ENCODE measurements around the gene APEH. TPM values are rescaled to one million over a fixed set of nuclear protein-coding genes. Genes with fewer than 3 reads are reported as not detected.
"Not testable (repeated sequence)": the region's sequence is repeated elsewhere in the genome, so short reads cannot be mapped to it uniquely, and the experiment has no call there.

APEH gene
- total and polyA plus RNA-seq, 2 donors (not counting 1 experiment from before 2014, with no cell fraction given), result 79.4 to 96.2 TPM

GRCh38 chr3:49694409-49695070 lies 20.4 kb downstream of the APEH start:
- H4K20me1 ChIP-seq (ENCODE audit: control insufficient read depth, insufficient read depth, low read length, poor library complexity, severe bottlenecking); DNase-seq; H3K4me3 ChIP-seq (ENCODE audit: control extremely low read depth in 1 of 5, extremely low read depth in 1 of 5, insufficient read depth in 1 of 5, low read depth in 2 of 5, low read length in 4 of 5); H3K27me3 Mint-ChIP-seq; intact Hi-C loops (cut with micrococcal nuclease); H2AFZ ChIP-seq (ENCODE audit: insufficient read depth, low read depth, low read length, poor library complexity, severe bottlenecking); H3K27ac Mint-ChIP-seq; H3K9ac ChIP-seq (ENCODE audit: low read length); H3K9me3 ChIP-seq (ENCODE audit: control extremely low read depth in 1 of 3, control insufficient read depth in 2 of 3, insufficient read depth in 1 of 3, low read length in 2 of 3); H3K27me3 ChIP-seq (replicated peaks in 1 of 4; ENCODE audit: control extremely low read depth in 1 of 4, control insufficient read depth in 3 of 4, insufficient read depth in 4 of 4, low read length in 3 of 4); H3K4me3 Mint-ChIP-seq; H3K9me3 Mint-ChIP-seq (ENCODE audit: insufficient read depth); H3K27ac ChIP-seq (ENCODE audit: low read length in 2 of 2); CTCF ChIA-PET; ATAC-seq (ENCODE audit: low read depth); POLR2A ChIA-PET; H3K4me2 ChIP-seq (replicated peaks; ENCODE audit: low read depth, low read length, poor library complexity, severe bottlenecking): not testable (repeated sequence)
- Histone ChIP-seq H3K4me1 (ENCODE audit: control insufficient read depth in 2 of 2, insufficient read depth in 2 of 2, low read length in 2 of 2) (peaks cover 7 to 17% of the 10 kb centered on the region in 2 donors), H3K79me2 (ENCODE audit: control insufficient read depth, insufficient read depth, low read length) (peaks cover 29% of the 10 kb centered on the region), H3K36me3 (replicated peaks in 1 of 2; ENCODE audit: control extremely low read depth in 1 of 2, control insufficient read depth in 1 of 2, extremely low read depth in 1 of 2, insufficient read depth in 2 of 2, low read length in 1 of 2) (peaks cover 0 to 21% of the 10 kb centered on the region in 2 experiments)
- WGBS (ENCODE audit: insufficient coverage), result 100% methylated on average over 3 of the region's 6 CpGs
- peaks cover 23% of the 10 kb centered on the region for H3K4me1 Mint-ChIP-seq

DNA sequence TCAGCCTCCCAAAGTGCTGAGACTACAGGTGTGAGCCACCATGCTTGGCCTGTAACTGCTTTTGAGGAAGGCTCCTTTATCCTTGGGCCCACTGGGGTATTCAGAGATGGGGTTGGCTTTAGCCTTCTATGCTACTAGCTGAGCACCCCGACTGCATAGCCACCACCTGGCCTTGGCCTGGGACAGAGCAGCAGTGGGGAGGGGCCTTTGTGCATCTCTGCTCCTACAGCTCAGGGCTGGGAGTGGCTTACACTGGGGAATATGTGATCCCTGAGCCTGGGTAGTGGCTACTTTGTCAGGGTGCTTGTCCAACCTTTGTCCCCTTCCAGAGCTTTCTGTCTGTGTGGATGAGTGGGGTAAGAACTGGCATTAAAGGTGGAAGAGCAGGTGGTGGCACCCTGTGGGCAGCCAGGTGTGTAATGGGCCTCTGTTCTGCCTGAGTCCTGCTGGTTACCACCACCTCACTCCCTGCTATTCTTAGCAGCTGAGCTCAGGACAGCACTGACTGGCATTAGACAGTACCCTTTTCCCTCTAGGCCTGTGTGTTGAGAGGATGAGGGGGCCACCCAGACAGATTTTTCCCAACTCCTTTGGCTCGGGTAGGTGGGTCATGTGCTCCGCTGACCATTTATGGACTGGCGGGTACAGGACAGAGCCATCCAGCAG lies 21.3 kb downstream of the APEH start:
- intact Hi-C loops (cut with micrococcal nuclease), result not testable (repeated sequence)

More for the DNA sequence above, 21.3 kb downstream of the APEH start:
- H3K4me3 ChIP-seq (ENCODE audit: control extremely low read depth in 1 of 5, extremely low read depth in 1 of 5, insufficient read depth in 1 of 5, low read depth in 2 of 5, low read length in 4 of 5); H3K27me3 ChIP-seq (replicated peaks in 1 of 4; ENCODE audit: control extremely low read depth in 1 of 4, control insufficient read depth in 3 of 4, insufficient read depth in 4 of 4, low read length in 3 of 4); H3K4me2 ChIP-seq (replicated peaks; ENCODE audit: low read depth, low read length, poor library complexity, severe bottlenecking); H4K20me1 ChIP-seq (ENCODE audit: control insufficient read depth, insufficient read depth, low read length, poor library complexity, severe bottlenecking); DNase-seq; H3K9ac ChIP-seq (ENCODE audit: low read length); H3K4me3 Mint-ChIP-seq; H3K9me3 ChIP-seq (ENCODE audit: control extremely low read depth in 1 of 3, control insufficient read depth in 2 of 3, insufficient read depth in 1 of 3, low read length in 2 of 3); H2AFZ ChIP-seq (ENCODE audit: insufficient read depth, low read depth, low read length, poor library complexity, severe bottlenecking); H3K9me3 Mint-ChIP-seq (ENCODE audit: insufficient read depth); H3K27ac Mint-ChIP-seq; H3K27ac ChIP-seq (ENCODE audit: low read length in 2 of 2); H3K27me3 Mint-ChIP-seq; H3K4me1 ChIP-seq (ENCODE audit: control insufficient read depth in 2 of 2, insufficient read depth in 2 of 2, low read length in 2 of 2); POLR2A ChIA-PET: not testable (repeated sequence)
- WGBS (ENCODE audit: insufficient coverage), result 100% methylated on average over 1 of the region's 4 CpGs
- Histone ChIP-seq H3K79me2 (ENCODE audit: control insufficient read depth, insufficient read depth, low read length) (peaks cover 20% of the 10 kb centered on the region), H3K36me3 (replicated peaks in 1 of 2; ENCODE audit: control extremely low read depth in 1 of 2, control insufficient read depth in 1 of 2, extremely low read depth in 1 of 2, insufficient read depth in 2 of 2, low read length in 1 of 2) (peaks cover 0 to 24% of the 10 kb centered on the region in 2 experiments)
- peak; percentile 14 for ATAC-seq (ENCODE audit: low read depth)
- H3K4me1 Mint-ChIP-seq, result peaks cover 14% of the 10 kb centered on the region
- CTCF ChIA-PET, result interaction anchor here (0.6 kb wide), 1 partner anchor 151 kb away, joined by 3 read pairs; no protein-coding TSS in a partner anchor

Data from B cell (primary cell).